ENCODE measurements around the gene TAS2R7. TPM values are rescaled to one million over a fixed set of nuclear protein-coding genes. Genes with fewer than 3 reads are reported as not detected.
"Not testable (repeated sequence)": the region's sequence is repeated elsewhere in the genome, so short reads cannot be mapped to it uniquely, and the experiment has no call there.

Gene TAS2R7, protein sequence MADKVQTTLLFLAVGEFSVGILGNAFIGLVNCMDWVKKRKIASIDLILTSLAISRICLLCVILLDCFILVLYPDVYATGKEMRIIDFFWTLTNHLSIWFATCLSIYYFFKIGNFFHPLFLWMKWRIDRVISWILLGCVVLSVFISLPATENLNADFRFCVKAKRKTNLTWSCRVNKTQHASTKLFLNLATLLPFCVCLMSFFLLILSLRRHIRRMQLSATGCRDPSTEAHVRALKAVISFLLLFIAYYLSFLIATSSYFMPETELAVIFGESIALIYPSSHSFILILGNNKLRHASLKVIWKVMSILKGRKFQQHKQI
- not detected for polyA plus RNA-seq (2012; ENCODE audit: insufficient read depth, insufficient read length)

DNA sequence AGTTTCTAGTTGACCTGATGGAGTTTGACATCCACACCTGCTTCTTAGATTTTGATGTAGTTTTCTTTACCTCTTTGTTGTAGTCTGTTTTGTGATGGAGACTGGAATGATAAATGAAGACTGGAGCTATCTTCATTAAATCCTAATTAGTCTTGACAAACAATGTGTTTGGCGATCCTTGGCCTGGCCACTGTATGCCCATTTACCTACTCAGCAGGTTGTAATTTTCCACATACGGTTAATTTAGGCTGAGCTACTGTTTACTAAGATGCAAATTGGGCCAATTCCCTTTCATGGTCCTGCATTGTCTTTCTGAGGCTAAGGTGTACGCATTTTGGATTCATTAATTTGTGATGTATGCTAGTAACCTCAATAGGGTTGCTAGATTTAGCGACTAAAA is at the start of gene TAS2R7:
TAS2R7 (minus strand) TSS at position 41 of the 400 bp plus-strand sequence. CDS start 57 bp downstream, outside the sequence.
- H3K4me3 ChIP-seq (ENCODE audit: low read length): no peak within 1 kb of the TSS
- DNase-seq (ENCODE audit: low read depth, low spot score): no peak

DNA sequence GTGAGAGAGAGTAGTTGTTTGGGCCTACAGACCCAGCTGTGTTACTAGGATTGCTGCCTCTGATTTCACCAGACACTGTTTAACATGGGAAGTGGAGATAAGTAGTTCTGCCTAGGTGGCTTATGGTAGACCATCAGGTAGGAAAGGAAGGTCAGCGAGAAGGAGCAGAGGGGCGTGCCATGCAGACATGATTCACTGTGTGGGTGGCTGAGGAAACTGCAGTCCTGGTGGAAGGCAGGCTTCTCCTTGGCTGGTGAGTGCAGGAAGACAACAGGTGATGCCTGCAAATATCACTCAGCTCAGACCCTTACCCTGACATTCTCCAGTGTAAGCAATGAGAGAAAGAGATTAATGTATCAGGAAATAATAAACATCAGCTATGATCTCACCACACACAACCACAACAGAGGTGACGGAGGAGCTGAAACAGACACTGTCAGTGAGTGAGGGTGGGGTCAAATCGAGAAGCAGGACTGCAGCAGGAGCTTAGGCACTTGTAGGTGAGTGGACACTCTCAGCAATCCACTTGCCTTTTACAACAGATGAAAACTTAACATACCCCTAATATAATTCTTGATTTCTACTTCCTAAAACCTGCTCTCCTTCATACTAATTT is 48.9 kb upstream of the TAS2R7 start:
- DNase-seq (ENCODE audit: low read depth, low spot score): no peak
- no peak overlapping the region for H3K4me3 ChIP-seq (ENCODE audit: low read length)

DNA sequence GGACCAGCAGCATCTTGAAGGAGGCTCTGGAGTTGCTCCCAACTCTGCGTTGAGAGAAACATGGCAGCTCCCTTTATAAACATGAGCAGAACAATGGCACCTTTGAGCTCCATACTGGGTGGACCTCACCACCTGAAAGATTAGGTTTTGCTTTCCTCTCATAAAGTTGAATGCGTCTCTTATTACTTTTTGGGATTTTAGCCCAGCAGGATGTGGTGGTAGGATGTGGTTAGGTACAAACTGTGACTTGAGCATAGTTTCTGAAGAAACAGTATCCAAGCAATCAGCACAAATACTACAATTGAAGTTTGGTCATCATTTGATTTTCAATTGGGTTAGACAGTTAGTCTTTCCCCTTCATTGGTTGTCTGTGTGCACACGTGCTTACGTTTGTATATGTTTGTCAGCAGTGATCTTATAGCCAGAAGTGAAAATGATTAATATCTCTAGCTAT is 47.0 kb upstream of the TAS2R7 start, which contains the start of gene PRR4:
PRR4 (minus strand) TSS at position 51 of the 454 bp plus-strand sequence; CDS start at position 13, 38 bp downstream.
- DNase-seq (ENCODE audit: low read depth, low spot score): peak; percentile 84
- H3K4me3 ChIP-seq (ENCODE audit: low read length): no peak within 1 kb of the TSS

DNA sequence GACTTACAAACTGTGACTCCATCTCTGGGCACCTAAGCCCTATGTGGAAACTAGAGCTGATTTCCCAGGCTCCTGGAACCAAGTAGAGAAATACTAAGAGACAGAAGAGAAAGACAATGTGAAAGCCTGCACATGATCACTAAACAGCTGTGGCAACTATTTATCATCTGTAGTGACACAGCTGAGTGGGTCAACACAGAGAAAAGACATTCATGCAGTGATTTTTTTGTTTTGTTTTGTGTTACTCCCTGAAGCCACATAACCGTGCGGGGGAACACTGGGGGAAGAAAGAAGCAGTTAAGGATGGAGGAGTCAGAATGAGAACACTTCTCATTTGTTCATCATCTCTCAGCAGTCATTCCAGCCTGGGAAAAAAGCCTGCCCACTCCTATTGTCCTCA is 45.3 kb upstream of the TAS2R7 start:
- DNase-seq (ENCODE audit: low read depth, low spot score): no peak
- H3K4me3 ChIP-seq (ENCODE audit: low read length): no peak overlapping the region

DNA sequence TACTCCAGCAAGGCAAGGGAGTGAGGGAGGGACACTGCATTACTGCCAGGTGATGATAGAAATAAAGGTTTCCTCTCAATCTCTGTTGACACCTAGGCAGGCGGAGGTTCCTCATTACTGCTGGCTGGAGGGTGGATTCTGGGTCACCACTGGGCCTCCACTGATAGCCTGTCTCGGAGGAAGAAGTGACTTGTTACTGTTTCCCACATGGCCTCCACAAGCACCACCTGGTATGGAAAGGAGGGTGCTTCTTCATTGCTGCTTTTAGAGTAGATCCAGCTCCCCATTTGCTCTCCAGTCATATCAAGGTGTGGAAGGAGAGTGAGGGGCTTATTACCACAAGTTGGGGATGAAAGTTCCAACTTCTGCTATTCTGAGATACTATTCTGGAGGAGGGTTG is 40.4 kb upstream of the TAS2R7 start:
- H3K4me3 ChIP-seq (ENCODE audit: low read length): no peak overlapping the region

DNA sequence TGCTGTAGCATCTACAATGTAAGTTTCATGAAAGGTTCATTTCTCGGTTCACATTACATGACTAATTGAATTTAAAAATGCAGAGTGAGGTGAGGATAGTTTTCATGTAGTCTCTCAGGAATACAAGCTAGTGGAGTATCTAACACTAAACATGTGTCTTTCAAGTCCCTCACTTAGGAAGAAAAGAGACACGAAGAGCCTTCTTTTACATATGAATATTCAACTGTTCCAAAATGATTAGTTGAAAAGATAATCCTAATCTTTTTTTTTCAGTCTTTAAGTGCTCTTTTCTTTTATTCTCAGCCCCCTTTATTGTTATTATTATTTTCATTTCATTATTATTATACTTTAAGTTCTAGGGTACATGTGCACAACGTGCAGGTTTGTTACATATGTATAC is 36.0 kb upstream of the TAS2R7 start:
- no peak for DNase-seq (ENCODE audit: low read depth, low spot score)
- no peak overlapping the region for H3K4me3 ChIP-seq (ENCODE audit: low read length)

More for the DNA sequence above, 40.4 kb upstream of the TAS2R7 start:
- no peak for DNase-seq (ENCODE audit: low read depth, low spot score)

DNA sequence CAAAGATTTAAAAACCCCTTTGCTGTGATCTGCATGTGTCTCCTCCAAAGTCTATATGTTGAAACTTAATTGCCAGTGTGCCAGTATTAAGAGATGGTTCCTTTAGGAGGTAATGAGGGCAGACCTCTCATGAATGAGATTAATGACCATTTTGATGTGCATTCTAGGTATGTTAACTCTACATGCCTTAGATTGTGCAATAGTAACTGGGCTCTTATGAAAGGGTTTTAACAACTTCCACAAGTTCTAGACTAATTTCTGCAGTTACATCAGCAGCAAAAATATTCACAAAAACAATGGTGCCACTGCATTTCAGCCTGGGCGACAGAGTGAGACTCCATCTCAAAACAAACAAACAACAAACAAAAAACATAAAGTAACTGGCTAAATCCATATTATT is 27.6 kb upstream of the TAS2R7 start:
- H3K4me3 ChIP-seq (ENCODE audit: low read length): no peak overlapping the region
- DNase-seq (ENCODE audit: low read depth, low spot score): no peak

DNA sequence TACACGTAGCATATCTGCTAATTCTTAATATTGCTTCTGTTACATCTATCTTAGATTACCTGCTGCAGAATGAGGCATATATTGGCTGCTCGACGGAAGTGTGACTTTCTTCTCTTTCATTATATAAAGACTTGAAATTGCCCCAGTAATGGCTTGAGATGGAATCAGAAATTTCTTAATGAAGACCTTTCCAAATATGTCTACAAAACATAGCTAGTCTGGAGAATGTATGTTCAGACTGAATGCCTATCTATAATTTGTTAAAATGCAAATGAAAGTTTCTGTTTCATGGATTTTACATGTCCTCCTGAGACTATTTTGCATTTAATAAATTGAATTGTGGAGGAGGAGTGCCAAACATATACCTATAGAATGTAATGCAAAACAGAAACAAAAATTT is 23.8 kb upstream of the TAS2R7 start, which contains the start of gene TAS2R10:
TAS2R10 (minus strand) TSS at position 101 of the 400 bp plus-strand sequence; CDS start at position 12, 89 bp downstream.
- DNase-seq (ENCODE audit: low read depth, low spot score): no peak
- no peak within 1 kb of the TSS for H3K4me3 ChIP-seq (ENCODE audit: low read length)

DNA sequence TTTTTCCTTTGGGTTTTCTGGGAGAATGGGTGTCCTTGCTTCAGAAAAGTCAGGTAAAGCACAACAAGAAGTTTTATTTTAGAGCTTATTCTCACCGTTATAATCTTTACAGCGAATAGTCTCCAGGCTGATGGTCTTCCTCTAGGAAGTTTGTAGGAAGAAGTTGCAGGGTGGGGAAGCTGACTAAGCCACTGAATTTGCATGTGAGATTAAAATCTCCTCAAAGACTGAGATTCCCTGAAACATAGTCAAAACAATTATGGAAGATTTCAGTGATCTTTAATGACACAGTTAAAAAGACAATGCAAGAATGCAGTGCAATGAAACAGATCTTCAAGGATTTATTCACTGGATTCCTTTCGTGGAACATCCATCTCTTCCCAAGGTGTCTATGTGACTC is 22.5 kb upstream of the TAS2R7 start:
- H3K4me3 ChIP-seq (ENCODE audit: low read length): no peak overlapping the region
- no peak for DNase-seq (ENCODE audit: low read depth, low spot score)

DNA sequence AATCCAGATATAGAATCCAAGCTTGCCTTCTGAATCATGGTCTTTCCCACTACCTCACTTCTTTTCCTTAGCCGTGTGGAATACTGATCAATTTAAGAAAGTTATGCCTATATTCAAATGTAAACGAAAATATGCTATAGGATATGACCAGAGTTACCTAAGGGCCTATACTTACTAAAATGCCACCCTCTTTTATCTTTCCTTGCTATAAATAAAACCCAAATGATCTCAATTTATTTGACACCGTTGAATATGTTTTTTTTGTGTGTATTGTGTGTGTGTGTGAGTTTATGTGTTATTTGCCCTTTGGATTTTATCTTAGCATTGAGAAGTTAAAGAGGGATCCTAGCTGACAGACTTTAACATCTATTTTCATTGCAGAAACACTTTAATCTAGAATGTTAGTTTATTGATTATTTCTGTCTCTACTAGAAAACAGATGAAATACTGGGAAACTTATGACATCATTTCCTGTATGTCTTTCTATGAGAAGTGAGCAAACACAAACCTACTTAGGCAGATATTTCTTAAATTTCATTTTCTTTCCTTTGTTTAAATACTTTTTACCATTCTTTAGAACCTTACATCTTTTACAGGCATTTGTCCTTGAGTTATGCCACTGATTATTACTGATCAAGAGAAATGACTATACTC is 9.6 kb upstream of the TAS2R7 start:
- no peak overlapping the region for H3K4me3 ChIP-seq (ENCODE audit: low read length)
- DNase-seq (ENCODE audit: low read depth, low spot score): no peak

DNA sequence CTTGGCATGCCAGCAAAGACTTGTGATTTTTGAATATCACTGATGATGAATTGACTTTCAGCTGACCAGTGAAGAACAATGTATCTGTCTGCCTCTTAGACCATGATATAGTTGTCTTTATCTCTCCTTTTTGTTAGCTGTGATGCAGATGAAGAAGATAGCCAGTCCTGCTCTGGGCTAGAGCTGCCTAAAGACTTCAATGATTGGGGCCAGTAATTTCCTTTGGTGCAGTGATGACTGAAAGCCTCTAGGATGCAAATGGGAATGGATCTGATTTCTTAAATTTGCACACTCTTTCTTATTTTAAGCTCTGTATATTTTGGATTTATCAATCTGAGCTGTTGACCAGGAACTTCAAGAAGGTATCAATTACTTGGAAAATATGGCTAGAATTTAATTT is 7.6 kb upstream of the TAS2R7 start, which contains the start of gene TAS2R9:
TAS2R9 (minus strand) TSS at position 101 of the 400 bp plus-strand sequence; CDS start at position 8, 93 bp downstream.
- H3K4me3 ChIP-seq (ENCODE audit: low read length): no peak within 1 kb of the TSS

DNA sequence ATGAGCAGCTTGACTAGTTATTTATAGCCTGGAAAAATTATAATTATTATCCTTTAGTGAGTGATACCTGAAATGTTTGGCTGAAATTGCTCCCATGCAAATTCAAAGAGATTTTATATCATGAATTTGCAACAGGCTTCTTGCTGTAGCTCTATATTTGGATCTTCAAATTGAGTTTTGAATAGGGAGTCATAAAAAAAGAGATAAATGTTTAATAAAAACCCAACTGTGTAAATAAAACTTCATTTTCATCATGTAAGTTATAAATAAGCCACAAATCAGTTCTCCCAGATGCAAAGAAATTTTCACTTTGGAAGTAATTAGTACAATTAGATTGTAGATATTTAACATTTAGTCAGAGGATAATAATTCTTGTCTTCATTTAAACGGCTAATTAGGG is 4.8 kb upstream of the TAS2R7 start, which contains the start of gene TAS2R8:
TAS2R8 (minus strand) TSS at position 101 of the 400 bp plus-strand sequence. CDS start 306 bp downstream, outside the sequence.
- H3K4me3 ChIP-seq (ENCODE audit: low read length): no peak within 1 kb of the TSS
- DNase-seq (ENCODE audit: low read depth, low spot score): no peak

More for the DNA sequence above, 7.6 kb upstream of the TAS2R7 start, which contains the start of gene TAS2R9:
- DNase-seq (ENCODE audit: low read depth, low spot score): no peak

DNA sequence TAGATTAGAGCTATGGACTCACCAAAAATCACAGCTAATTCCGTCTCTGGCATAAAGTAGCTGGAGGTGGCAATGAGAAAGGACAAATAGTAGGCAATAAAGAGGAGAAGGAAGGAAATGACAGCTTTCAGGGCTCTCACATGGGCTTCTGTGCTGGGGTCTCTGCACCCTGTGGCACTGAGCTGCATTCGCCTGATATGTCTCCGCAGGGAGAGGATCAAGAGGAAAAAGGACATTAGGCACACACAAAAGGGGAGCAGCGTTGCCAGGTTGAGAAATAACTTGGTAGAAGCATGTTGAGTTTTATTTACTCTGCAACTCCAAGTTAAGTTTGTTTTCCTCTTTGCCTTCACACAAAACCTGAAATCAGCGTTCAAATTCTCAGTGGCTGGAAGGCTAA is 686 bp downstream of the TAS2R7 start:
- no peak overlapping the region for H3K4me3 ChIP-seq (ENCODE audit: low read length)
- DNase-seq (ENCODE audit: low read depth, low spot score): no peak

DNA sequence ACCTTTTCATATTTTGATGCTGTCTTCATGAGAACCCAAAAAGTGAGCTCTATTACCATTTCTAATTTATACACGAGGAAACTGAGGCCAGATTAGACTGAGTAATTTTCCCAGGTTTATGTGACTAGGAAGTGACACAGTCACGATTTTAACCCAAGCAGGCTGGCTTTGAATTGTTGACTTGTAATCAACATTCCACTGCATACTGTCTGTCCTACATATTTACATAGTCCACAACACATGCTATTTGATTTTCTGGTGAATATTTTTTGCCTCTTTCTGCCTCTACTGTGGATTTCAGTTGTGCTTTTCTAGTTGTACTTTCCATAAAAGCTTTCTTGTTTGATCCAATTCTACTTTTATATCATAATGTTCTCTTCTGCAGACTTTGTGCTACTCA is 8.2 kb downstream of the TAS2R7 start:
- H3K4me3 ChIP-seq (ENCODE audit: low read length): no peak overlapping the region
- DNase-seq (ENCODE audit: low read depth, low spot score): no peak

DNA sequence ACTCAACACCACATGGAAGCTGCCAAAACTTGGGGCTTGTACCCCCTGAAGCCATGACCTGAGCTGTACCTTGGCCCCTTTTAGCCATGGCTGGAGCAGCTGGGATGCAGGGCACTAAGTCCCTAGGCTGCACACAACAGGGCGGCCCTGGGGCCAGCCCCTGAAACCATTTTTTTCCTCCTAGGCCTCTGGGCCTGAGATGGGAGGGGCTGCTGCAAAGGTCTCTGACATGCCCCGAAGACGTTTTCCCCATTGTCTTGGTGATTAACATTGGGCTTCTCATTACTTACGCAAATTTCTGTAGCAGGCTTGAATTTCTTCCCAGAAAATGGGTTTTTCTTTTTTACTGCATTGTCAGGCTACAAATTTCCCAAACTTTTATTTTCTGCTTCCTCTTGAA is 10.7 kb downstream of the TAS2R7 start:
- H3K4me3 ChIP-seq (ENCODE audit: low read length); DNase-seq (ENCODE audit: low read depth, low spot score): not testable (repeated sequence)

DNA sequence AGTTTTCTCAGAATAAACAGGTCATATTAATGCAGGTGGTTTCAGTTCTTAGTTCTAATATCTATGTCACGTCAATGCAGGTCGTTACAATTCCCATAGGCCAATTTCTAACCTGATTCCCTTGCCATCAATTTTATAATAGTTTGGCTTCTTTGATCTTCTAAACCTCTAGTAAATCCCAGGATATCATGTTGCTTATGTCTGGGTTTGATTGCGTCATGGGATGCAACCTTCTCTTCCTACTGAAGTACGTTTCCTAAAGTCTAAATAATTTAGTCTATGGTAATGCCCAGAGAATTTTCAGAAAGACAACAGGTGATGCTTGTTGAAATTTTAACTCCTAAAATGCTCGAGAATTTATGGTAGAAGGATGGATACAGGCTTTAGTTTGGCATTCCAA is 19.2 kb downstream of the TAS2R7 start:
- no peak for DNase-seq (ENCODE audit: low read depth, low spot score)
- no peak overlapping the region for H3K4me3 ChIP-seq (ENCODE audit: low read length)

DNA sequence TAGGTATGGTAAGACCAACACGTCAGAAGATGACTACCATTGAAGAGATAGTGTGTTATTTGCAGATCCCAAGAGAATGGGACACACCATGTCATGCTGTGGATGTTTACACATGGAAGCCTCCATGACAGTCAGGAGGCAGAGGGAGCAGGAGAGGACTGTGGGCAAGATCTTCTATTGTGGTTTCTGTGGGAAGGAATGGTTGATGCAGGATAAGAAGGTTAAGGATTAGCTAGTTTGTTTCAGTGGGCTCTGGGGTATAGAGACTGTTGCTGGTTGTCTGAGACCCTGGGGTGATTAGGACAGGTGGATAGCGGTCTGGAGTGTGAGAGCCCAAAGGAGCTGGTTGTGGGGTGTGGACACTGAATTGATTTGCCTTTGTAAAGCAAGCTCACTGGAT is 23.3 kb downstream of the TAS2R7 start:
- DNase-seq (ENCODE audit: low read depth, low spot score): no peak
- H3K4me3 ChIP-seq (ENCODE audit: low read length): no peak overlapping the region

DNA sequence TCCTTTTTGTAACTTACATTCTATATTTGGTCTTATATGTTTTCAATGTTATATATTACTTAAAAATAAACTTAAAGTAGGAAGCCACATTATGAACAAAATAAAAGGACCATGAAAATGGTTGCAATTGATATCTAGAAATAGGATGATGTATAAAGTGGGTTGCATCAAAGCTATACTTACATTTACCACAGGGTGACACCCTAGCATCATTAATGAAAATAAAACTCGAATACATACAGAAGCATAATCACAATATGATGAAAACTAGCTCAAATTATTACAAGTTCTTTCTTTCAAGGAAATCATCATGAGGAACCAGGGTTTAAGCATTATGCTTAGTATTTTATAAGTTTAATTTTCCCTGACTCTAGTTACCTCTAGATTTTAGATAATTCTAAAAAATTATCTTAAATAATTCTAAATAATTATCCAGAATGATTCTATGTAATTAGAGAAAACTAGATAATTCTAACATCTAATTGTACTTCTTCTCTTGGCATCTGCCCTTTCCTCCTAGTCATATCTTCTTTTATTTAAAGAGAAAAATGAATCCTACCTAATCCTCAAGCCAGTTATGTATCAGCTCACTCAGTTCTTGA is 31.2 kb downstream of the TAS2R7 start:
- no peak overlapping the region for H3K4me3 ChIP-seq (ENCODE audit: low read length)
- DNase-seq (ENCODE audit: low read depth, low spot score): peak; percentile 37

DNA sequence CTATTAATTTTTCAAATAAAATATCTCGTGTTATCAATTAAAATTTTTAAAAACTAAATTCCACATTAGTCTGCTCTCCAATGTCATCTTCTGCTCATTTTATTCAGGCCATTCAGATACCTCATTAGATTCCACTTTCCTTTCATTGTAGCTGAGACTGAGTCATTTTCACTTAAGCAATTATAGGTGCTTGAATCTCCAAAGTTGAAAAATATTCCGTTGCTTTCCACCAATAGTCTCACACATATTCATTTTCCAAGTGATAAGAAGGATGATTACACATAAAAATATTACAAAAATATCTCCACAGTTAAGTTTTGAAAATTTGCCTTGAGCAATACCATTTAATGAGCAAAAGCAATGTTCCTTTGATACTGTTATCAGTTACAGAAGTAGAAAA is 42.8 kb downstream of the TAS2R7 start:
- no peak overlapping the region for H3K4me3 ChIP-seq (ENCODE audit: low read length)
- no peak for DNase-seq (ENCODE audit: low read depth, low spot score)
